Ecto neural progenitor cell (in vitro differentiated cells): ENCODE data around the gene CIBAR2.

Source experiments
- DNase-seq: peaks from one replicate; pipeline ENCODE4 v3.0.0-alpha.2; 2018; ENCODE audit warnings: low spot score

The CIBAR2 gene

GRCh38 chr16:85112364-85112763 is at the start of gene CIBAR2:
Gene CIBAR2, minus strand, starts transcription at chr16:85112472. Its CDS starts 120 bp downstream, at chr16:85112352.
- peak; percentile 75 for DNase-seq

GRCh38 chr16:85159179-85159980 is 47.1 kb upstream of the CIBAR2 start:
- DNase-seq = no peak

GRCh38 chr16:85158743-85159178 is 46.5 kb upstream of the CIBAR2 start:
- no peak for DNase-seq

- DNase-seq = peak; percentile 76
Observed at GRCh38 chr16:85157813-85158742, 45.8 kb upstream of the CIBAR2 start.

- no peak for DNase-seq
Observed at GRCh38 chr16:85157372-85157771, 45.1 kb upstream of the CIBAR2 start.

- no peak for DNase-seq
Observed at GRCh38 chr16:85156869-85157268, 44.6 kb upstream of the CIBAR2 start.

GRCh38 chr16:85156440-85156839 is 44.2 kb upstream of the CIBAR2 start:
- no peak for DNase-seq

- DNase-seq = no peak
Observed at GRCh38 chr16:85153656-85154091, 41.4 kb upstream of the CIBAR2 start.

- no peak for DNase-seq
Observed at GRCh38 chr16:85153046-85153445, 40.8 kb upstream of the CIBAR2 start.

GRCh38 chr16:85152414-85153030 is 40.2 kb upstream of the CIBAR2 start:
- DNase-seq = no peak

GRCh38 chr16:85151603-85152413 is 39.5 kb upstream of the CIBAR2 start:
- no peak for DNase-seq

- DNase-seq = no peak
Observed at GRCh38 chr16:85151079-85151602, 38.9 kb upstream of the CIBAR2 start.

GRCh38 chr16:85150331-85150940 is 38.2 kb upstream of the CIBAR2 start:
- no peak for DNase-seq

- no peak for DNase-seq
Observed at GRCh38 chr16:85149776-85150175, 37.5 kb upstream of the CIBAR2 start.

- DNase-seq = no peak
Observed at GRCh38 chr16:85148931-85149330, 36.7 kb upstream of the CIBAR2 start.

- DNase-seq = no peak
Observed at GRCh38 chr16:85146922-85147651, 34.8 kb upstream of the CIBAR2 start.

- no peak for DNase-seq
Observed at GRCh38 chr16:85146532-85146797, 34.2 kb upstream of the CIBAR2 start.

- no peak for DNase-seq
Observed at GRCh38 chr16:85145734-85146531, 33.7 kb upstream of the CIBAR2 start.

- no peak for DNase-seq
Observed at GRCh38 chr16:85145188-85145587, 32.9 kb upstream of the CIBAR2 start.
